Measurements from ENCODE around the gene KIF6. TPM values are rescaled to one million over a fixed set of nuclear protein-coding genes. Genes with fewer than 3 reads are reported as not detected.
A peak's percentile ranks its signal among the peaks of the same experiment; 100 is the strongest.
"Not testable (repeated sequence)": the region's sequence is repeated elsewhere in the genome, so short reads cannot be mapped to it uniquely, and the experiment has no call there.

Gene KIF6
- total RNA-seq, 2 experiments from 2014 or later = not detected

DNA sequence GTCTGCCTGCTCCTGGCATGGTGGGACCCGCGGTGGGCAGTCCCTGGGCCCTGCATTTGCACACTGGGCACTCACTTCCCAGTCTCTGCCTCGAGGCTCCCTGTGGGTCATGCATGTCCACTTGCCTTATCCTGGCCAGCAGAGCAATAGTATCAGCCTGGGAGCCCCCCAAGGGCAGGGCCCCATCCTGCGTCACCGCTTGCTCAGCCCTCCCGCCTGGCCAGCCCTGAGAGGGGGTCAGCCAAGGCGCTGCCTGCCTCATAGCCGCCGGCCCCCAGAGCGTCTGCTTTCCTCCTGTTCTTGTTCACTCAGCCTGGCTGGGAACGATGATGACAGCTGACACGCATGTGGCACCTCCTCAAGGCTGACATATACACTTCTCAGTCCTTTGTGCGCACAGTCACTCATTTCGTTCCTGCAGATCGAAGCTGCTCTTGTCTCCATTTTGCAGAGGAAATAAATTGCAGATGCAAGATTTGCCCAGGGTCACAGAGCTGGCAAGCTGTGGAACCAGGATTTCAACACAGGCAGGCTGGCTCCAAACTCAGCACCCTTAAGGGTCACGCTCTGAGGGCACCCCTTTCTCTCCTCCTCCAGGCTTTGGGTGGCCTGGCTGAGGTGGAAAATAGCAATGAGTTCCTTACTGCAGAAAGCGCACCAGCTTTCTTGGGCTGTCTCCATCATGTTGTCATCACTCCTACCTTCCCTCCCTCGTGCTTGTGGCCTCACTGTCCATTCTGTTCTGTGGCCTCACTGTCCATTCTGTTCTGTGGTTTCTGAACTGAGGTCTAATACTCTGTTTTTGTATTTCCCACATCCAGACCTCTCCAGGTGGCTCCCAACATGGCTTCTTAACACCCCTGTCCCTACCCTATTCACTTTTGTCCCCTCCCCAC lies 428.2 kb downstream of the KIF6 start:
- H3K27ac Mint-ChIP-seq = no peak overlapping the region
- DNase-seq = no peak
- H3K9me3 Mint-ChIP-seq = no peaks in the 10 kb centered on the region
- ATAC-seq (ENCODE audit: low read depth) = no peak
- H3K27me3 Mint-ChIP-seq = peaks cover 7% of the 10 kb centered on the region
- POLR2A ChIA-PET = no interaction called here
- no peaks in the 10 kb centered on the region for H3K4me1 Mint-ChIP-seq
- no peaks in the 10 kb centered on the region for H3K36me3 Mint-ChIP-seq
- H3K4me3 Mint-ChIP-seq = no peak overlapping the region

DNA sequence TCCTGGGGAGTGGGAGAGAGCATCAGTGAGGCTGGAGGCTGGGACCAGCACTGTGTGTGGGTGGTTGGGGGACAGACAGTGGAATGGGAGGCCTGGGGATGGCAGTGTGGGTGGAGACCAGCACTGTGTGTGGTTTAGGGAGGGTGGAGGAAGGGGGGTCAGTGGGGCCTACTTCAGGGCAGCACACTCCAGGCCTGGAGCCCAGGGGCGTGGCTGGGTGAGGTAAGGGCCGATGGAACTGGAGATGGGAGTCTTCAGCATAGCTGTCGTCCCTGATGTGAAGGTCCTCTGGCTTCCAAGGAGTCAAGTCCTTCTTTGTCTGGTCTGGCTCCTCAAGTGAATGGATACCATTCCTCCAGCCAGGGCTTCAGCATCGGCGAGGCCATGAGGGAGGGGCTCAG lies 429.6 kb downstream of the KIF6 start:
- Mint-ChIP-seq H3K9me3 (no peaks in the 10 kb centered on the region), H3K4me3 (no peak overlapping the region), H3K36me3 (no peaks in the 10 kb centered on the region), H3K27me3 (peaks cover 12% of the 10 kb centered on the region), H3K4me1 (no peaks in the 10 kb centered on the region), H3K27ac (no peak overlapping the region)
- POLR2A ChIA-PET = no interaction called here
- ATAC-seq (ENCODE audit: low read depth) = no peak
- DNase-seq = no peak

DNA sequence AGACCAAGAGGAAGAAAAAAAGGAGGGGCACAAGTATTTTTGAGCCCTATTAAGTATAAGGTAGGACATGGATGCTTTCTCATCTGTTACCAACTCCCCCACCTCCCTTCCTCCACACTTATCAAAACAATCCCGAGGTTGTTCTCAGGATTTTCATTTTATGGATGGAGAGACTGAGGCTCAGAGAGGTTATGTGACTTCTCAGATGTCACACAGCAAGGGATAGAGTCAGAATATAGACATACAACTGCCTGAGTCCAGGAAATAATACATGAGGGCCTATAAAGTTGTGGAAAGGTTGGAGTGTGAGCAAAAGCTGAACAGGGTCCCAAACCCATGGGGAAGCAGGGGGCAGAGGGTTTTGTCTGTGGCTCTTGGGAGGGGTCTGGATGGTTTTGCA lies 430.3 kb downstream of the KIF6 start:
- Mint-ChIP-seq H3K4me1 (no peaks in the 10 kb centered on the region), H3K9me3 (no peaks in the 10 kb centered on the region), H3K36me3 (no peaks in the 10 kb centered on the region), H3K27me3 (peaks cover 12% of the 10 kb centered on the region), H3K4me3 (no peak overlapping the region), H3K27ac (no peak overlapping the region)
- DNase-seq = no peak
- no peak for ATAC-seq (ENCODE audit: low read depth)
- POLR2A ChIA-PET = interaction anchor here (0.6 kb wide), 1 partner anchor 11 kb away, joined by 4 read pairs; no protein-coding TSS in a partner anchor

DNA sequence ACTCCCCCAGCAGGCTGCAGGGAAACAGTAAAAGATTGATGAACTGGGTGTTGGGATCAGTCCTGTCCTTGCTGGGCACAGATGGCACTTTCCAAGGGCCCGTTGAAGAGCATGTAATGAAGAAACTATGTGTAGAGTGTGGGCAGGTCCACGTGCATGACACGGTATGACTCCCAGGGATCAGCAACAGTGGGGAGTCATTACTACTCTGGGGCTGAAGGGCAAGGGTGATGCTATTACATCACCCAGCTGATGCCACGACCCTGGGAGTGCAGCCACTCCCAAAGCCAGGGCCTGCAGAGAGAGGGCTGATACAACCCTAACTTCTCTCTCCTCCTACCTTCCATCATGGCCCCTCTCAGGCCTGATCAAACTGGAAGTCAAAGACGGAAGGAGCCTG lies 431.1 kb downstream of the KIF6 start:
- Mint-ChIP-seq H3K27me3 (peaks cover 12% of the 10 kb centered on the region), H3K9me3 (no peaks in the 10 kb centered on the region), H3K4me1 (peaks cover 6% of the 10 kb centered on the region), H3K27ac (no peak overlapping the region), H3K36me3 (no peaks in the 10 kb centered on the region), H3K4me3 (no peak overlapping the region)
- POLR2A ChIA-PET = no interaction called here
- no peak for DNase-seq
- ATAC-seq (ENCODE audit: low read depth) = no peak

DNA sequence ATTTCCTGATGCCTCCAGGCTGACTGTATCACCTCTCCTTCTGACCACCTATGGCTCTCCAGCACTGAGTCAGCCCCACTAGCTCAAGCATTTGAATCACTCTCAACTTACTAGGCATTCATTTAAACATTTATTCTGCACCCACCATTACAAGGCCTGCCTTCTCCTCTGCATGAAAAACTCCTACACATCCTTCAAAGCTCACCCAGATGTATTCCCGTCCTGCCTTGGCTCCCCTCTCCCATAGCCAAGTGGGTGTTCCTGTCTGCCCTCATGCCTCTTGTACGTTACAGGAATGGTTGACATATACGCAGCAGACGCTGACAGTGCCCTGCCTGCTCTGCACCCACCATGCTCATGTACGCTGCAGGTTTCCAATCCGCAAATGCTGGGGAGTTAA lies 432.6 kb downstream of the KIF6 start:
- peaks cover 8% of the 10 kb centered on the region for H3K4me1 Mint-ChIP-seq
- ATAC-seq (ENCODE audit: low read depth) (no peak), DNase-seq (no peak)
- H3K4me3 Mint-ChIP-seq = no peak overlapping the region
- POLR2A ChIA-PET = no interaction called here
- no peak overlapping the region for H3K27ac Mint-ChIP-seq
- no peaks in the 10 kb centered on the region for H3K9me3 Mint-ChIP-seq
- peaks cover 12% of the 10 kb centered on the region for H3K27me3 Mint-ChIP-seq
- H3K36me3 Mint-ChIP-seq = no peaks in the 10 kb centered on the region

DNA sequence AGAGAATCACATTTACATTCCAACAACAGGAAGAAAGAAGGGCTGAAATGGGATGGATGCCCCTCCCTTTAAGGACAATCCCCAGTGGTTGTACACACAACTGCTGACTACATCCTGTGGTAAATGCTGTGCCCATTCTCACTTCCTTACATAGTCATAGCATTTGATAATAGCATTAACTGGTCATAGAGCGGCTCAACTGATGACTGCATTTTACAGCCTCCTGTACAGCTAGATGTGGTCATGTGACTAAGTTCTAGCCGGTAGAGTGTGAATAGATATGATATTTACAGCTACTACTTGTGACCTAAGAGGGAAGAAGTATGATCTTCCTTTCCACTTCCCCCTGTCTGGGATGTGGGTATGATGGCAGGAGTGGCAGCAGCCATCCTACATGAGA lies 435.7 kb downstream of the KIF6 start:
- no peak for DNase-seq
- Mint-ChIP-seq H3K4me3 (no peak overlapping the region), H3K4me1 (peaks cover 8% of the 10 kb centered on the region), H3K27ac (no peak overlapping the region), H3K27me3 (peaks cover 17% of the 10 kb centered on the region), H3K9me3 (no peaks in the 10 kb centered on the region), H3K36me3 (no peaks in the 10 kb centered on the region)
- POLR2A ChIA-PET = no interaction called here
- peak; percentile 36 for ATAC-seq (ENCODE audit: low read depth)

DNA sequence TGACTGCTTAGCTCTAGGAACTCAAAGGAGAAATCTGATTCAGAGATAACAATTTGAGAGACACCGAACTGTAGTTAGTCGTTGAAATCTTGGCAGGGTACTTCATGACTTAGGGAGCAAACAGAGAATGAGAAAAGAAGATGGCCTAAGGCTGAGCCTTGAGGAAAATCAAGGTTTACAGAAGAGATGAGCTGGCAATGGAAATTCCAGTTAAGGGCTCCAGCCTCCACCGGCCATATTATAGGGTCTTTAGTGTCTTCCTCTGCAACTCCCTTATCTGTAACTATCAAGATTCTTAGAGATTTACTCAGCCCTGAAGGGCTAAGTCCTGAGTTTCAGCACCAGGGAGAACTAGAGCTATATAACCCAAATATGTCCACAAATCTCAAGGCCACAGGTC lies 437.6 kb downstream of the KIF6 start:
- Mint-ChIP-seq H3K27me3 (peaks cover 15% of the 10 kb centered on the region), H3K27ac (no peak overlapping the region), H3K9me3 (no peaks in the 10 kb centered on the region), H3K4me1 (peaks cover 8% of the 10 kb centered on the region), H3K36me3 (no peaks in the 10 kb centered on the region), H3K4me3 (no peak overlapping the region)
- DNase-seq (no peak), ATAC-seq (ENCODE audit: low read depth) (no peak)
- POLR2A ChIA-PET = no interaction called here

DNA sequence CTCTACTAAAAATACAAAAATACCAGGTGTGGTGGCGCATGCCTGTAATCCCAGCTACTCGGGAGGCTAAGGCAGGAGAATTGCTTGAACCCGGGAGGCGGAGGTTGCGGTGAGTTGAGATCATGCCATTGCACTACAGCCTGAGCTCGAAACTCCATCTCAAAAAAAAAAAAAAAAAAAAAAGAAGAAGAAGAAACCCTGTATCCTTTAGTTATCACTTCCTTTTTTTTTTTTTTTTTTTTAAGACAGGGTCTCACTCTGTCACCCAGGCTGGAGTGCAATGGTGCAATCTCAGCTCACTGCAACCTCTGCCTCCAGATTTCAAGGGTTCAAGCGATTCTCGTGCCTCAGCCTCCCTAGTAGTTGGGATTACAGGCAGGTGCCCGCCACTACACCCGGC lies 438.6 kb downstream of the KIF6 start:
- ATAC-seq (ENCODE audit: low read depth); POLR2A ChIA-PET; H3K27ac Mint-ChIP-seq; DNase-seq; H3K4me1 Mint-ChIP-seq; H3K4me3 Mint-ChIP-seq; H3K36me3 Mint-ChIP-seq; H3K9me3 Mint-ChIP-seq: not testable (repeated sequence)
- peaks cover 12% of the 10 kb centered on the region for H3K27me3 Mint-ChIP-seq

DNA sequence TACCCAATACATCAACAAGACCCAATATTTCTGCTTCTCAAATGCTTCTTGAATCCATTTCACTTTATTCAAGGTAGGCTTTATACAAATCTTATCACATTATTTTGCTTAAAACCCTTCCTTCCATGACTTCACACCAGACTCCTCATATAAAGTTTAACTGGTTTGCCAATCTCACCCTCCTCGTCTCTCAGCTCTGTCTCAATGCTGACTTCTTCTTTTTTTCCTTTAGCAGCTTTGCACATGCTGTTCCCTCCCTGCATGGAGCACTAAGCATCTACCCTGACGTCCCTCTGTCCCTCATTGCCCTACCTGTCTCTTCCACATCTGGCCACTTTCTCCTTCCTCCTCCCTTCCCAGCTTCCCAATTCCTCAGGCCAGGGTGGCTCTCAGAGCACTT lies 442.4 kb downstream of the KIF6 start:
- Mint-ChIP-seq H3K4me3 (no peak overlapping the region), H3K27me3 (peaks cover 9% of the 10 kb centered on the region), H3K4me1 (no peaks in the 10 kb centered on the region), H3K27ac (no peak overlapping the region), H3K9me3 (no peaks in the 10 kb centered on the region), H3K36me3 (no peaks in the 10 kb centered on the region)
- POLR2A ChIA-PET = no interaction called here
- ATAC-seq (ENCODE audit: low read depth) (no peak), DNase-seq (no peak)

DNA sequence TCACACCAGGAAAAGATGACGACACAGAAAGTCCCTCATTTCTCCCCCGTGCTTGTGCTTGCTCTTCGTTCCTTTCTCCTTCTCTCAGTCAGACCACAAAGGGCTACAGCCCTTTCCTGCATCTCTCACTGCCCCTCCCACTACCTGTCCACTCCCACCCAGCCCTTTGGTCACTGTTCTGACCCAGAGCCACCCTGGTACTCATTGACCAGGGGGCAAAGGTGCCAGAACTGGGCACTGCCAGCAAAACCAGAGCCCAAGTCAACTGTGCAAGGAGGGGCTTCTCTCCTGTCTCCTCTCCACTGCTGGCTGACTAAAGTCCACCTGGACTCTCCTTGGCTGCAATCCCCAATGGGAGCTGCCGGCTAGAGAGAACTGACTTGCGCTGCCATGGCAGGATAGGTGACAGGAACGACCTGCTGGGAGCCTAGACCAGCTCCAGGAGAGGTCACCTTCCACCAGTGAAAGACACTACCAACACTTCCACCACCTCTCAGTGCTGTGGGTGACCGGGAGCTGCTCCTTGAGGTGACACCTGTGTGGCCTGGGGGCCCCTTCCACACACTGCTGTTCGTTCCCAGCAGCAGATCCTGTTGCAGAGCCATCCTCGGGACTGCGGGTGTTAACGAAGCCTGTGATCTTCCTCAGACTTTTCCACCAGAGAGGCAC lies 443.8 kb downstream of the KIF6 start:
- ATAC-seq (ENCODE audit: low read depth) = no peak
- POLR2A ChIA-PET = no interaction called here
- H3K27me3 Mint-ChIP-seq = peaks cover 18% of the 10 kb centered on the region
- H3K27ac Mint-ChIP-seq = no peak overlapping the region
- no peak for DNase-seq
- H3K4me1 Mint-ChIP-seq = no peaks in the 10 kb centered on the region
- H3K4me3 Mint-ChIP-seq = no peak overlapping the region
- no peaks in the 10 kb centered on the region for H3K9me3 Mint-ChIP-seq
- no peaks in the 10 kb centered on the region for H3K36me3 Mint-ChIP-seq

DNA sequence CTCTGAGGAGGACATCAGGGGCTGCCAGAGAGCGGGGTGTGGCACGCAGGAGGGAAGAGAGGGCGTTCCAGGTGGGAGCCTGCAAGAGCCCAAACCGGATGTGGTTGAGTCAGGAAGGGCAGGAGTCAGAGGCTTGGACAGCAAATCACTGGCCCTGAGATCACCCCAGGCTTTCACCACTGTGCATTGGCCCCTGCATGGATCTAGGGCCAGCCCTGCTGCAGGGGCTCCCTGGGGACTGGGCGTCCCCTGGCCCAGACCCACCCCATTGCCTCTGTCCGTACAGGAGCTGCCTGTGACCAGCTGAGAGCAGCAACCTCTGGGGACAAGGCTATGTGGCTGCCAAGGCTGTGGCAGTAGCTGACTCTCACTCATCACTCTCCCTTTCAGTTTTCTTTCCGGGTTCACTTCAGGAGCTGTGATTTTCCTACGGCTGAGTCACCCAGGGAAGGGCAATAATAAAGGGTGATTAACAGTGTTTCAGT lies 444.9 kb downstream of the KIF6 start:
- H3K4me3 Mint-ChIP-seq = no peak overlapping the region
- H3K36me3 Mint-ChIP-seq = no peaks in the 10 kb centered on the region
- H3K9me3 Mint-ChIP-seq = no peaks in the 10 kb centered on the region
- POLR2A ChIA-PET = no interaction called here
- no peaks in the 10 kb centered on the region for H3K4me1 Mint-ChIP-seq
- no peak overlapping the region for H3K27ac Mint-ChIP-seq
- DNase-seq (no peak), ATAC-seq (ENCODE audit: low read depth) (no peak)
- peaks cover 18% of the 10 kb centered on the region for H3K27me3 Mint-ChIP-seq

Data from activated naive CD8-positive, alpha-beta T cell treated with anti-CD3 and anti-CD28 coated beads, Interleukin-2, amount 10 ng/mL, durations not matched to agents 7 days and 5 days (primary cell).